HG03521 (cell line): Measurements from ENCODE around the gene PHF10.
"Not testable (repeated sequence)": the region's sequence is repeated elsewhere in the genome, so short reads cannot be mapped to it uniquely, and the experiment has no call there.

Source experiments
- ATAC-seq: cut with Tn5 transposase; IDR thresholded peaks from one replicate; pipeline ENCODE4 v1.9.1; 2021; ENCODE audit warnings: mild to moderate bottlenecking, moderate library complexity; ENCODE audit not compliant: unreplicated experiment

PHF10 gene

DNA sequence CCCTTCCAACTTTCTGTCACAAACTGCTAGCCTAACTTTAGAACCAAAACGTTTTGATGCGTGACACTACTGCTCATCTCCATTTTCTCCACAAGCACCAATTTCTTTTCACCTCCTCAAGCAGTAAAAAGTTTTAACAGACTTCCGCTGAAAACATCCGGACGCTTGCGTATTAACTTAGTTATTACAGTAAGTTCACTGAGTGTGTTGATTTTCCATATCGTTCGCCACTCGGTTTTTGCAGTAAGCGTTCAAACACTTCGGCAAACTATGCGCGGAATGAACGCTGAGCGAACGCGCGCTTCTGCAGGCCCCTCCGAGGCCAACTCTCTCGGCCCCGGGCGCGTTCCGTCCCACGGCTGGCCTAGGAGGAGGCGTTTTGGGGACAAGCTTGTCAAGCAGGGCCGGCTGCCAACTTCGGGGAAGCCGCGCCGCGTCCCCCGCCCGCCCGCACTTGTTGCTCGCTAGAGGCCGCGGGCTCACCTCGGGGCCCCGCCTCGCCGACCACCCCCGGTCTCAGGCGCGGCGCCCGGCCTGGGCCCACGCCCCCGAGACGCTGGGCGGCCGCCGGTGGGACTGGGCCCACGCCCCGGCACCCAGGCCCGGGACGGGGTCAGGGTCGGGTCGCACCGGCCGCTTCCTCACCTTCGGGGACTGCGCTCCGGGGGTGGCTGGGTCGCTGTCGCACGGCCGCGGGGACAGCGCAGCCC is 945 bp downstream of the PHF10 start:
- peak; percentile 38 for ATAC-seq

DNA sequence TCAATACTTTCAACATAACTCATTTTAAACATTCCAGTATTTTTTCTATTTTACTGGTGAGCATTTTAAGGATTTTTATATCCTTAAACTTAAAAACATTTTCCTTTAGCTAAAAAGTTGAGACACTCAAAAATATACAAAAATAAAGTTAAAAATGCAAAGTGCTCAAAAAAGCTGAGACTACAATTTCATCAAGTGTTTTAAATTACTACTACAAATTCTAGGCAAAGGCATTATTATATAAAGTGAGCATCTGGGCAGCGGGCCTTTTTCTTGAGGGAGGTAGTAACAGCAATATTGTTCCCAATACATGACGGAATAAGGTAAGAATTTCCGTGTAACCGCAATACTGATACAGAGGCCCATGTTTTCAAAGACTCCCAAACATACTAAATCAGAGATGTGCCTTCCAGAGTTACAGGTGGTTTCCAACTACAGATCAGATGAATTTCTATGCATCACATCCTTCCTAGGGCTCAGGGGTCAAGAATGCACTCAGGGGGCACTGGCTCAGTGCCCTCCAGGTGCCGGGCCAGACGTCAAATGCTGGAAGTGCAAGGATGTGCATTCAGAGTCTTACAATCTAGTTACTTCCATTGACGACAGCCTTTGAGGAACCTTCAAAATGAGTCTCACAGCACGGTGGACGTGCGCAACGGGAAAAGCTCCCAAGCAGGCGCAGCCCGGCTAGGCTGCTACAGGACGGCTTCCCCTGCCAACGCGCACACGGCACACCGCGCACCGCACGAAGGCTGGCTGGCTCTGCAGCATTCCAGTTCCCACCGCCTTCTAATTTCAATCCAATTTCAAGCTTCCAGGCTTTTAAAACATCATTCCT is 1.7 kb downstream of the PHF10 start:
- ATAC-seq = no peak

DNA sequence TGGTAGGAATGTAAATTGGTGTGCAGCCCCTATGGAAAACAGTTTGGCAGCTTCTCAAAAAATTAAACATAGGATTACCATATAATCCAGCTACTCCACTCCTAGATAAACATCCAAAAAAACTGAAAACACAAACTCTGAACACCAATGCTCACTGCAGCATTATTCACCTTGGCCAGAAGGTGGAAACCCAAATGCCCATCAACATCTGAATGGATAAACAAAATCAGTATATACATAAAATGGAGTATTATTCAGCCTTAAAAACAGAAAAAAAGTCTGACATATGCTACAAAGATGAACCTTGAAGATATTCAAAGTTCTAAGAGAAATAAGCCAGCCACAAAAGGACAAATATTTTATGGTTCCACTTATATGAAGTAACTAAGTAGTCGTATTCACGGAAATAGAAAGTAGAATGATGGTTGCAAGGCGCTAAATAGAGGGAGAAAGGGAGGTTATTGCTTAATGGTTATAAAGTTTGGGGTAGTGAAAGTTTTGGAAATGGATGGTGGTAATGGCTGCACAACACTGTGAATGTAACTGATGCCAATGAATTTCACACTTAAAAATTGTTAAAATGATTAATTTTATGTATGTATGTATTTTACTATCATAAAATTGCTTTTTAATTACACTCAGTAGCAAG is 4.0 kb downstream of the PHF10 start:
- ATAC-seq = no peak

DNA sequence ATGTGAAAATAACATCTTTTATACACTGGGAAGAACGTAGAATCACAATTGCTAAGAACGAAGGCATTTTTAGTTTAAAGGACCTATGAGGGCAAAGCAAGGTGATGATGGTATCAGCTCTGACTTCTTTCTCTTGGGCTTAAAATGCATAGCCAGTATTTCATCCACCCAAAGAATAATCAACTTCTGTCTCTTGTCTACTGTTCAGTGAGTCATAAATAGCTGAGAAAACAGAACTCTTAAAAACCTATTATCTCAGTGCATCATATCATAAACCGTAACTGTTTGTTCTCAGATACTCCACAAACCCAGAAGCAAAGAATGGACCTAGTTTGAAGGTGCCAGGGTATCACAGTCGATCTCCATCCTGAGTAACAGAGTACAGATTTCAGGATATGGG is 5.2 kb downstream of the PHF10 start:
- ATAC-seq = no peak

DNA sequence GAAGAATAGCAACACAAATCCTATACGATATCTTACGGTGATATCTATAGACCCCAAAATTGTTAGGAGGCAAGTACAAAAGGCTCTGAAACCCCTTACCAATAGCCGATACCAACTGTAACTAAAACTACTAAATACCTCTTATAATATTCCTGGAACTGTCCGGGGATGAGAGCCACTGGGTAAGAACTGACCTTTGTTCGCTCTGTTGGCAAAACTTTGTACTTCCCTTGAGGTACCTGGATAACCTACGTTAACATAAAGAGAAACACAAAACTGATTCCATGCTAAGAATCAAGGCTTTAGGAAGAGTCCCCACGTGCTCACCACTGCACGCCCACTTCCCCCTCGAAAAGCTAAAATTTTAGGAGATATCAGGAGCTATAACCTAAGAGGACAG is 9.7 kb downstream of the PHF10 start:
- no peak for ATAC-seq

DNA sequence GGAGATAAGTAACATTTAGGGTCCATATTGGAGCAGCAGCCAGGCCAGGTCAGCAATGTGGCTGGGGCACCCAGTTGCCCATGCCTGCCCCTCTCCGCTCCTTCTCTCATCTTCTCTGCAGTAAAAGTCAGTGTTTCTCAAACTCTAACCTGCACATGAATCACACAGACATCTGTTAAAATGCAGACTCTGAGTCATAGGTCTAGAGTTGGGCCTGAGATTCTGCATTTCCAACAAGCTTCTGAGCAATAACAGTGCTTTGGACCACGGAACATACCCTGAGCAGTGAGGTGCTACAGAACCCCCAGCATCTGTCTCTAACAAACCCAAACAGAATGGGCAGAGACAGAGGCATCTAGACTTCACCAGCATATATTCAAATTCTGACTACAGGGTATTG is 10.1 kb downstream of the PHF10 start:
- no peak for ATAC-seq

DNA sequence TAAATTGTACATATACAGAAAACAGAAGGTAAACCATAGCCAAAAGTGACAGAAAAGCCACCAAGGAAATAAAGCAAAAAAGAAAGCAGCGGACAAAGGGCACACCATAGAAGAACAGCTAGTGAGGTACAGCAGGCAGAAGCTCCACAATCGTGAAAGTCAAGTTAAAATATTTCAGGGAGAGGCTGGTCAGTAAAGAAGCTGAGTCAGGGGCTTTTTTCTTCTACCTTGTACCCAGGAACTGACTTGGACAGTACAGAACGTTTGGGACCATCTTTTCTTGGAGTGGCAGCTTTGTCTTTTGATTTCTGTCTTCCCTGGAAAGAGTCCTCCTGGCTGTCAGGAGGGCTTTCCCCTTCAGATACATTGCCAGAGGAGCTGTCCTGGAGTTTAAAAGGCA is 14.3 kb downstream of the PHF10 start:
- ATAC-seq = no peak

DNA sequence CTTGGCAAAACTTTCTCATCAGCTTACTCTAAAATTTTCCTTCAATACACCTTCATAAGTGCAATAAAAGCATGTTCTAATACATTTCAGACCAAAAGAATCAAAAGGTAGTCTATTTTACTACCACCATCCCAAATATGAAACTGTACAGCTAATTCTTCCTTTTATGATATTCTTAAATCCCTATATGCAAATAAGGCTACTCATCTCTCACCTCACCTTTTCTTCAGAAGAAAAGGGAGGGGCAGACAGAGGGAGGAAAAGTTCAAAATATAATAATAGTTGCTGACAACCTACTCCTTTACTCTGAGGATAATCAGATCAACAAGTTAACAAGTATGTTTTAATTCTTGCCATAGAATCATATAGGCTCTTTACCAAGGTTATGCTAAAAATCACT is 15.0 kb downstream of the PHF10 start:
- ATAC-seq = no peak

DNA sequence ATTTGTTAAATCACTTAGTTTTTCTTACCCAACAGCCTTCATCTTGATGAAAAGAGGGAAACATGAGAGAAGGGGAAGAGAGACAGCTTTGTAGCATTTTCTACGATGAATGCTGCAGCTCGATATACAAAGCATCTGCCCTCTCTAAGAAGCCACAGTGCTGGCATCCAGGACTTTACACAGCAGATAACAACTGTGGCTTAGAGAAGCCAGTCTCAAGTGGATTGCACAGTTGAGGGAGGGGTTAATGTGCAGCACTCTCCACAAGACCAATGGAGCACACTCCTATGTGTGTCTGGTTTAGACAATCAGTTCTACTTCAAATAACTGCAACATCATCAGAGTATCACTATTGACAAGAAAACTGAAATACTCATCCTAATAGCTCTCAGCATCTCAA is 16.5 kb downstream of the PHF10 start:
- ATAC-seq = no peak

DNA sequence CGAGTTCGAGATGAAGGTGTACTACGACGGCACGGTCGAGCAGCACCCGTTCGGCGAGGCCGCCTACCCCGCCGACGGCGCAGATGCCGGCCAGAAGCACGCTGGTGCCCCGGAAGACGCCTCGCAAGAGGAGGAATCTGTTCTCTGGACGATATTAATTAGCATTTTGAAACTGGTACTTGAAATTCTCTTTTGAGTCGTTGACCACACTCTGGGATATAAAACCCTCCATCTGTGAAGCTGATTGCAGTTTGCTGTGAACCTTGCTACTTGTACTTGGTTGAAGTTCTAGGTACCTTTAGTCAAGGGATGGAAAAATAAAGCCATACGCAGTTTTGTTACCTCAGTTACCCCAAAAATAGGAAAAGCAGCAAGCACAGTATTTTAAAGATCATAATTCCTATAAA is 21.5 kb downstream of the PHF10 start:
- peak; percentile 12 for ATAC-seq

DNA sequence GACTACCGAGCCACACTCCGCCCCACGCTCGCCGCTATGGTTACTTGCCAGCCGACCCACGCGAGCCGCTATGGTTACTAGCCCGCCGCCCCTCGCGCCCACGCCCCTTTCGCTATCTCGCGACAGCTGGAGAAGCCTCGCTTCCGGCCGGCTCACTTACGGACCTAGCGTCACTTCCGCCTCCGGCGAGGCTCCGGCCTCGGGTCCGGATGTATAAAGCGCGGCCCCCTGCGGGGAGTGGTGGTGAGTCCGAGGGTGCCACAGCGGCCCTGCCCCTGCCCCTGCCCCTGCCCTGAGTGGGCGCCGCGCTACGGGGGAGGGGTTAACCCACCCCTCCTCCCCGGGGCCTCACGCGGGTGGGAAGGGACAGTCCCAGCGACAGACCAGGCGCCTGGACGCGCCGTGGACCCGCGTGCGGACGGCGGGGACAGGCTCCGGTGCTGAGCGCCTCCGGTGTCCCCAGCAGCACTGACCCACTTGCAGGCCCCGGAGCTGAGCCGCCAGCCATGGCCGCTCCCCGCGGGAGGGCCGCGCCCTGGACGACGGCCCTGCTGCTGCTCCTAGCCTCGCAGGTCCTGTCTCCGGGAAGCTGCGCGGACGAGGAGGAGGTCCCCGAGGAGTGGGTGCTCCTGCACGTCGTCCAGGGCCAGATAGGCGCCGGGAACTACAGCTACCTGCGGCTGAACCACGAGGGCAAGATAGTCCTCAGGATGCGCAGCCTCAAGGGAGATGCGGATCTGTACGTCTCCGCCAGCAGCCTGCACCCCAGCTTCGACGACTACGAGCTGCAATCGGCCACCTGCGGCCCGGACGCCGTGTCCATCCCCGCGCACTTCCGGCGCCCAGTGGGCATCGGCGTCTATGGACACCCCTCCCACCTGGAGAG is 22.1 kb downstream of the PHF10 start, which contains the start of the genes C6orf120 and WDR27:
Gene C6orf120, plus strand, starts transcription at position 173 of the 886 bp plus-strand sequence. Its CDS starts 334 bp downstream, at position 507.
Gene WDR27, minus strand, starts transcription at position 76 of the 886 bp plus-strand sequence. CDS start 13,024 bp downstream, outside the sequence.
- peak; percentile 94 for ATAC-seq

DNA sequence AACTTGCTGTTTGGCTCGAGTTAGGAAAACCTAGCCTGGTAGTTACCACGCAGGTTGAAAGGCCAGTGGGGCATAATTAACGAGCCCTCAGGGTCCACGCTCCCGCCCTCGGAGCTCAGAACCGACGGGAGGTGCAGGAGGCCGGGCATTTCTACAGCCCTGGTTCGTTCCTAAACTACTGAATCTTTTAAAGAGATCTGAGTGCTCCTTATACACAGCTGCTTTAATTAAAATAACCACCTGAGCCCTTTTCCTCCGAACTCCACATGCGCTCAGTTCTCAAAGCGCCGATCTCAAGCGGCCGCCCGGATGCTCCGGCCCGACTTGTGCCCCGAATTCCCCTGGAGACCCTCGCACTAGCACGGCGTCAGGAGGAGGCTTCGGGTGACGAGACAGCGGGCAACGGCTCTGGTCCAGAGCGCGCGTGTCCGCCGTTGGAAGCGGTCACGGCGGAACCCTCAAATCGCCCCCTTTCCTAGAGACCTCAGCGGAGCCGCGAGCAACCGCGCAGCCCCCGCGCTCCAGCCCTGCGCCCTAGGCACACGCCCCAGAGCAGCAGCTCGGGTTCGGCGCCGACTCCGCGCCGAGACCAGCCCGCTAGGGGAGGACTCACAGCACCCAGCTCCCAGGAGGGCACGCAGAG is 22.9 kb downstream of the PHF10 start:
- ATAC-seq = peak; percentile 0

DNA sequence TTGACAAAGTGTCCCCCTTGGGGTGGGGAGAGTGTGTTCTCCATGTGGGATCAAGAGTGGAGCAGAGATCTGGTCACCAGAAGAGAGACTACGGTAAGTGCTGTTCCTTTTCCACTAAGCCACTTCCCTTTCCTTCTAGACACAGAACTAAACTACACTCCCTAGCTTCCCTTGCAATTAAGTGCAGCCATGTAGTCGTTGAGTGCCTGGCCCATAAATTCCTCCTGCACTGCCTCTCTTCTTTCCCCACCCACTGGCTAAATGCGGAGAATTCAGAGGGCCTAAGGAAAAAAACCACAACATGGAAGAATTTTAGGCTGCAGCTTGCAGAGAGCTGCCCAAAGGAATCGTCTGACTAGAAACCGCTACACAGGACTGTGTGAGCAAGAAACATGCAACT is 24.0 kb downstream of the PHF10 start:
- no peak for ATAC-seq

DNA sequence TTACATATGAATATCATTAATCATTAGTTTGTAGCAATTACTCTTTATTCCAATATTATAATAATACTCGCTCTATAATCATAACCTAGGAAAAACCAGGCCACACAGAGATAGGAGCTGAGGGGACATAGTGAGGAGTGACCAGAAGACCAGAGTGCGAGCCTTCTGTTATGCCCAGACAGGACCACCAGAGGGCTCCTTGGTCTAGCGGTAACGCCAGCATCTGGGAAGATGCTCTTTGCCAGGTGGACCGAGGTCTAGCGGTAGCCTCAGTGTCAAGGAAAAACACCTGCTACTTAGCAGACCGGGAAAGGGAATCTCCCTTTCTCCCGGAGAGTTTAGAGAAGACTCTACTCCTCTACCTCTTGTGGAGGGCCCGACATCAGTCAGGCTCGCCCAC is 27.2 kb downstream of the PHF10 start:
- not testable (repeated sequence) for ATAC-seq

DNA sequence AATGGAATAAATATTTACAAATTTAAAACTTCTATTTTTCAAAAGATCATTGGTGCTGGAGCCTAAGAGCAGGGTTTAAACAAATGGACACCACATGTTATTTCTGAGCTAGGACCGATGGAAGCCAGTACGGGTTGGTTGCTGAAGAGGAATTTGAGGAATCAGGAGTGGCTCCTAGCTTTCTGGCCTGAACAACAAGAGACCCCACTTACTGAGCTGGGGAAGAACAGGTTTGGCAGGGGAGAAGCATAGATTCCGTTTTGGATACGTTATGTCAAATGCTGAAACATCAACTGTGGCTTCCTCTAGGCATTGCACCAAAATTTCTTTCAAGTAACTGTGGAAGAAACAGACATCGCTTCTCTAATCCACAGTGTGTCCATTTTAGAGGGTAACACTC is 29.2 kb downstream of the PHF10 start:
- no peak for ATAC-seq

DNA sequence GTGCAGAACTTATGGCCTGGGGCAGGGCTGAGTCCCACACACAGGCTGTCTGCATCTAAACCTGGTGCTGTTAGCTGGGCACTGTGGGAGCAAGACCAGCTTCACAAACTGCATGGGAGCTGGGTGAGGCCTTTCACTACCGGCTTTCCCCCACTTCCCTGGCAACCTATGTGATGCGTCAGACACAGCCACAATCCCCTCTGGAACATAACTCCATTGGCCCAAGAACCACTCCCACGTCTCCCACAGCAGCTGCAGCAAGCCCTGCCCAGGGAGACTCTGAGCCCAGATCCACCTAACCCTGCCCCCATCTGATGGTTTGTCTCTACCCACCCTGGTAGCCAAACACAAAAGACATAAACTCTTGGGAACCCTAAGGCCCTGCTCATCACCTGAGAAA is 31.8 kb downstream of the PHF10 start:
- no peak for ATAC-seq

DNA sequence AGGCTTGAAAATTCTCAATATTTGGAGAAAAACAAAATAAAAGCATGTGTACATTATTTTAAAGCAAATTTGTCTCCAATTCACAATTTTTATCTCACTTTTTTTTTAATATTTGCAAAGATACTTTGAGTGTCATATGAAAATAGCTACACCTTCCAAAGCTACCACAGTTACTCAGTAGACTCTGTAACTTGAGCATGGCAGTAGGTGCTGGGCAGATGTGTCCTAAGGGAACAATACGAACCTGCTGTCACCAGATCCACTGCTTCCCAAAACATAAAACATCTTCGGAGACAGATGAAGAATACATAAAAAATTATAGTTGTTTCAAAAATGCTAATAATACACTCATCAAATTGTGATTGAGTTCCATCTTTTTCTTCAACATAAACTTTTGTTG is 33.0 kb downstream of the PHF10 start:
- no peak for ATAC-seq

DNA sequence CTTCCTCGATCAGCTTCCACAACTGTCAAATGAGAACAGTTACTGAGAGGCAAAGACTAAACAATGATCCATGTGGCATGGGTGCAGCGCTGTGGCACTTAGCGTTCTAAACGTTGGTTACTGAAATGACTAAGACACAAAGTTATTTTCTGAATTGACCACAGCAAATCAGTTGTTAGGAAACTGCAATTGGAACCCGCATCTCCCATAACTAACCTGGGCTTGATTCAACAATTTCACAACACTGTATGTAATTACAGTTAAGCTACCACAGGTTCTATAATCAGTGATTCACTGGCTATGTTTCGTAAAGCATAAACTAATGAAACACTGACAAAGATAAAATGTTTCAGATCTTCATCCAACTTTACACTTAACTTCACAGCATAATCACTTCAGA is 35.0 kb downstream of the PHF10 start:
- ATAC-seq = no peak

DNA sequence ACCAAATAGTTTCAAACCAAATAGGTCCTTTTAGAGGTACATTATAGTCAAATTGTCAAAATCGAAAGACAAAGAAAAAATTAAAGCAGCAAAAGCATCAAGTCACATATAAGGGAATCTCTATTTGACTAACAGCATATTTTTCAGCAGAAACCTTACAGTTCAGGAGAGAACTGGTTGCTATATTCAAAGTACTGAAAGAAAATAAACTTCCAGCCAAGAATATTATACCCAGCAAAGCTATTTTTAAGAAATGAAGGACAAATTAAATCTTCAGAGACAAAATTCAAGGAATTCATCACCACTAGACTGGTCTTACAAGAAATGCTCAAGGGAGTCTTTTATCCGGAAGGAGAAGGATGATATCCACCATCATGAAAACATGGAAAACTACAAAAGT is 38.4 kb downstream of the PHF10 start:
- no peak for ATAC-seq

DNA sequence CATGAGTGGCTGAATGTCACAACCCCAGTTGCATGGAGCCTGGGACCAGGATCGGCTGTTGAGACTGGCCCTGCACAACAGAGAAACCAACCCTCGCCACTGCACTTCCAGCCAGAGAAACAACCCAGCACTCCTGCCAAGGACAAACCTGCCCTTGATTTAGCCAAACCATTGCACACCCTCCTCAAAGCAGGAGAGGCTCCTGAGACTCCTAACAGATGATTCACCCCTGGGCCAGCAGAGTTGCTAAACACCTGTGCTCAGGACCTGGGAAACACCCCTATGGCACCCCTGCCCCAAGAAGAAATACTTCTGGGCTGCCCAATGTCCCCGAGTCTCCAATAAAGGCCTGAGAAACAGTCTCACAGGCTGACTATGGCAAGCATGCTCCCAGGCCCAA is 40.2 kb downstream of the PHF10 start:
- no peak for ATAC-seq
